MM.1S (cell line): ENCODE results near the gene SDK1.

ENCODE experiments used
- CTCF ChIP-seq: fragments of 300-600 bp; sonication (generic); IDR thresholded peaks from 2 replicates; pipeline ENCODE4 v1.5.1; 2016; ENCODE audit warnings: antibody characterized with exemption, low read length, mixed read lengths
- EZH2 ChIP-seq: fragments of 300-600 bp; sonication (generic); optimal IDR thresholded peaks from 2 replicates; pipeline ENCODE3; 2017; ENCODE audit warnings: low read depth, mild to moderate bottlenecking, antibody characterized with exemption, low read length, mixed read lengths
- EZH2phosphoT487 ChIP-seq: fragments of 300-600 bp; sonication (generic); IDR thresholded peaks from 2 replicates; pipeline ENCODE4 v1.6.1; 2018; ENCODE audit warnings: antibody characterized with exemption, low read length

- no peak for TF ChIP-seq CTCF
- no peak for TF ChIP-seq EZH2
- no peak for TF ChIP-seq EZH2phosphoT487
Observed at GRCh38 chr7:3289996-3290395, 11.1 kb upstream of the SDK1 start.
